HG03039 (cell line): ENCODE results near the gene B4GALT7.
"Not testable (repeated sequence)": the region's sequence is repeated elsewhere in the genome, so short reads cannot be mapped to it uniquely, and the experiment has no call there.

Source experiments
- ATAC-seq: cut with Tn5 transposase; IDR thresholded peaks from one replicate; pipeline ENCODE4 v1.9.1; 2021; ENCODE audit warnings: mild to moderate bottlenecking, moderate library complexity; ENCODE audit not compliant: unreplicated experiment

The B4GALT7 gene

GRCh38 chr5:177608243-177609075 is 8.5 kb downstream of the B4GALT7 start:
- ATAC-seq, result no peak

GRCh38 chr5:177609076-177610059 is 9.4 kb downstream of the B4GALT7 start:
- ATAC-seq, result no peak

- no peak for ATAC-seq
These were observed 10.3 kb downstream of the B4GALT7 start for GRCh38 chr5:177610131-177610769.

GRCh38 chr5:177610770-177611445 is 11.0 kb downstream of the B4GALT7 start:
- ATAC-seq, result no peak

GRCh38 chr5:177611446-177612214 is 11.7 kb downstream of the B4GALT7 start:
- ATAC-seq, result no peak

- no peak for ATAC-seq
These were observed 12.3 kb downstream of the B4GALT7 start for GRCh38 chr5:177612215-177612673.

GRCh38 chr5:177620560-177620959 is 20.6 kb downstream of the B4GALT7 start:
- ATAC-seq, result no peak

- ATAC-seq, result not testable (repeated sequence)
These were observed 24.2 kb downstream of the B4GALT7 start for GRCh38 chr5:177624172-177624571.

GRCh38 chr5:177630186-177630585 is 30.3 kb downstream of the B4GALT7 start:
- not testable (repeated sequence) for ATAC-seq

GRCh38 chr5:177634912-177635311 is 35.0 kb downstream of the B4GALT7 start:
- ATAC-seq, result not testable (repeated sequence)

GRCh38 chr5:177645462-177645861 is 45.5 kb downstream of the B4GALT7 start:
- ATAC-seq, result not testable (repeated sequence)

GRCh38 chr5:177651235-177651634 is 51.3 kb downstream of the B4GALT7 start:
- not testable (repeated sequence) for ATAC-seq

- not testable (repeated sequence) for ATAC-seq
These were observed 57.9 kb downstream of the B4GALT7 start for GRCh38 chr5:177657846-177658245.

GRCh38 chr5:177658542-177658941 is 58.6 kb downstream of the B4GALT7 start:
- not testable (repeated sequence) for ATAC-seq
